HG03175 (cell line): ENCODE data around the gene ZNF74.

Experiments used
- ATAC-seq: cut with Tn5 transposase; IDR thresholded peaks from one replicate; pipeline ENCODE4 v1.9.1; 2021; ENCODE audit warnings: mild to moderate bottlenecking, moderate library complexity; ENCODE audit not compliant: unreplicated experiment

The ZNF74 gene

DNA sequence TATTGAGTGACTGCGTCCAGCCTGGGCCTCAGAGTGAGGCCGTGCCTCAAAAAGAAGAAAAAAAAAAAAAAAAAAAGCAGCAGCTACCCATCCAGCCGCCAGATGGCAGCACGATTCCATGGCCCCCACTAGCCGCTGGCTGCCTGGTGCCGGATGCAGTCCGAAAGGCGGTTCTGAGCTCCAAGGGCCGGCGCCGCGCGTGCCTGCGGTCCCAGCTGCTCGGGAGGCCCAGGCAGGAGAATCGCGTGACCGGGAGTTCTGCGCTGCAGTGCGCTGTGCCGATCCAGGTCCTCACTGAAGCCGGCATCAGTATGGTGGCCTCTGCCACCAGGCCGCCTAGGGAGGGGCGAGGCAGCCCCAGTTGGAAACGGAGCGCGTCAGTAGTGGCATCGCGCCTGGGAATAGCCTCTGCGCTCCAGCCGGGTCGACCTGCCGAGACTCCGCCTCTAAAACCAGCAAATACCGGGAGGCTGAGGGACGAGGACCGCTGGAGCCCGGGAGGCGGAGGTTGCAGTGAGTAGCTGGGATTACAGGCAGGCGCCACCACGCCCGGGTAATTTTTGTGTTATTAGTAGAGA lies 24.3 kb downstream of the ZNF74 start:
- ATAC-seq, result no peak

- ATAC-seq, result no peak
Measured at GRCh38 chr22:20419664-20419951, 25.7 kb downstream of the ZNF74 start.

DNA sequence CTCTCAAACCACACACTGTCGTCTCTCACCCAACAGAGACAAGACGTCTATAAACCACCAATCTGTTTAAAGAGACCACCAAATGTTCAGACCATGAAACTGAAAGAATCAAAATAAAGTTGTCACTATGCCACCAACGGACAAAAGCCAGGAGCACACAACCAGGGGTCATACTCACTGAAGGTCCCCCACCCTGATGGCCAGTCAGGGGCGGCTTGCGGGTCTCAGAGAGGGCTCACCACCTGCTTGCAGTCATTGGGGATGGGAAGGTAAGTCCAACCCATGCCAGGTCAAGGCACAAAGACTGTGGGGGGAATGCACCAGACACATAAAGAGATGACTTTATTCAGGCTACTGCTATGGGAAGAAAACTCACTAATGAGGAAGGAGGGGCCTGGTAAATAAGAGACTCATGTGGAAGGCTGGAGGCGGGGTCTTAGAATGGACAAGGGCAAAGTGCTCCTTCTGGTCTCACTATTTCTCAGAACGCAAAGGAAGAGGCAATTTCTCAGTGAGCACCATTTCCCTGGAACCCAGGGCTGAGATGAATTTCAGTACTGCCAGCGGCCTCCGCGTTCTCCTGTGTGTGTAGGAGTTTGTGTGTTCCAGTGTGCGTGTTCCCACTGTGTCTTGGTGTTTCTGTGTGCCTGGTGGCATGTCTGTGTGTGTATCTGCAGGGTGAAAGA lies 26.3 kb downstream of the ZNF74 start:
- no peak for ATAC-seq

GRCh38 chr22:20421507-20421874 lies 27.5 kb downstream of the ZNF74 start:
- ATAC-seq, result no peak

DNA sequence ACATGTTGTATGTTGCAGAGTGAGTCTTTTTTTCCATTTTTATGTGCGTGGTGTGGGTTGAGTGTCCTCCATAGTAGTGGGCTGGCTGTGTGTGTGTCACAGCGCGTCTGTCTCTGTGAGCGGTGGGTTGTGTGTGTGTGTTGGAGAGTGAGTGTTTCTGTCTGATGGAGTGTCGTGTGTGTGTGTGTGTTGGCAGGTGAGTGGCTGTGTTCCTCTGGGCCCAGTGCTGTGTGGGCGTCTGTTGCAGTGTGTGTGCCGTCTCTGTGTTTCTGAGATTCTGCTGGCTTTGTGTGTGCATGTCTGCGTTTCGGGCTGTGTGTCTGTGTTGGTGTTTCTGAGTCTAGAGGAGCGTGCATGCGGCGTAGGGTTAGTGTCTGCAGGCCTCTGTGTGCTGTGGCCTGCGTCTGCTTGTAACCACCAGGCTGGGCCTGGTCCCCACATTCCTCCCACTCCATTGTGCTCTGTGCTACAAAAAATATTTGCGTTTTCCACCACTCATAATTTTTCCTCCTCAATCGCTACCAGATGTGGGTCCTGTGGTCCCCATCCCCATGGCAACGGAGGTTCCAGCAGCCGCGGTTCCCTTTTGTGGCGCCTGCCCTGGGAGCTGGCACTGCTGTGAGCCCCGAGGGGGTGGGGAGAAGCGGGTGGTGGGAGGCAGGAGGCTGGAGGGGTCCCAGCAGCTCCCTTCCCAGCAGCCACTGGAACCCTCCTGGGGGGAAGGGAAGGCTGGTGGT lies 28.5 kb downstream of the ZNF74 start:
- no peak for ATAC-seq

DNA sequence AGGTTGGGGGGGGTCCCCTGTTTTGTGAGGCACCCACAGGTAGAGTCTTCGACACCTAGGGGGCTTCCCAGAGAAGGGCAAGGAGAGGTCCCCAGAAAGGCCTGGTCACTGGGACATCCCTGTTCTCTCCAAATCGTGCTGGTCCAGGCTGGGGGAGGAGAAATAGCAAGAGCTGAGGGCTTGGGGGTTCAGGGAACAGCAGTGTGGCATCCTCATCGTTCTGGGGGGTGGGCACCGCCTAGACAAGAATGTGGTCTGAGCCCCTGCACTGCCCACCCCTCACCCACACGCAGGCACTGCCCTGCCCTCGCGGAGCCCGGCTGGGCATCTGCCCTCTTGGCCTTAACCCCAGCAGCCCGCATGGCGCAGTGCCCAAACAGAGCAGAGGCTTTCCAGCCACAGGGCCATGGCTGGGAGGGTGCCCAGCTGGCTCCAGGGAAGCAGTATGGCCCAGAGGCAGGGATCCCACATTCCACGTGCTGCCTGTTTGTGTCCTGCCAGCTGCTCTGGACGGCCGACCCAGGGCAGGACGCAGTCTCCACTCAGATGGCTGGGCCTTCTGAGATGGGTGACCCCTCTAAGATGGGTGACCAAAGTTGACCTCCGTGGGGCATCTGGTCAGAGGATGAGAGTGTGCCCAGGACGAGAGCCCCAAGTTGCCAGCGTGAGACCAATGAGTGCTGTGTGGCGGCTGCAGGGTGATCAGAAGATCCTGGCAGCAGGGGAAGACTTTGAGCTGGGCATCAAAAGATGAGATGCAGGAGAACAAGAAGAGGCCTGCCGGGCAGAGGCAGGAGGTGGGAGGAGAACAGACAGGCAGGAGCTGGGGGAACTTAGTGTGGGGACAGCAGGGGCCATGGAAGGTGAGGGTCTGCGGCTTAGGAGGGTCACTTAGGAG lies 29.3 kb downstream of the ZNF74 start:
- no peak for ATAC-seq

- no peak for ATAC-seq
Measured at GRCh38 chr22:20423906-20424551, 30.1 kb downstream of the ZNF74 start.

DNA sequence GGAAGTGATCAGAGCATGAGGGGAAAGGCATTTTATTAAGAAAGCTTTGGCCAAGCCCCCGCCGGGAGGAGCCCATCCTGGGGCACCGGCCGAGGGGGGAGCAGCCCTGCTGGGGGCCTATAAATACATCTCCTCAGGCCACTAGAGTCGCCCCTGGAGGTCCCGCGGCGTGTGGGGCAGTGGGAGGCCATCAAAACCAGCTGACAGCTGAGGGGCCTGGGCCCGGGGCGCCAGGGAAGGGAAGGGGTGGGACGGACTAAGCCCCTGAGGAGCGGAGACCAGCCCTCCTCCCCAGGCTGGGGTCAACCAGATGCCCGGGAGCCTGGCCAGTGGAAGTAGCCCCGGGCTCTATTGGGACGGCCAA lies 30.6 kb downstream of the ZNF74 start:
- no peak for ATAC-seq

- no peak for ATAC-seq
Measured at GRCh38 chr22:20424932-20425565, 31.1 kb downstream of the ZNF74 start.

- ATAC-seq, result no peak
Measured at GRCh38 chr22:20425566-20426258, 31.8 kb downstream of the ZNF74 start.

- no peak for ATAC-seq
Measured at GRCh38 chr22:20426259-20426615, 32.3 kb downstream of the ZNF74 start.

DNA sequence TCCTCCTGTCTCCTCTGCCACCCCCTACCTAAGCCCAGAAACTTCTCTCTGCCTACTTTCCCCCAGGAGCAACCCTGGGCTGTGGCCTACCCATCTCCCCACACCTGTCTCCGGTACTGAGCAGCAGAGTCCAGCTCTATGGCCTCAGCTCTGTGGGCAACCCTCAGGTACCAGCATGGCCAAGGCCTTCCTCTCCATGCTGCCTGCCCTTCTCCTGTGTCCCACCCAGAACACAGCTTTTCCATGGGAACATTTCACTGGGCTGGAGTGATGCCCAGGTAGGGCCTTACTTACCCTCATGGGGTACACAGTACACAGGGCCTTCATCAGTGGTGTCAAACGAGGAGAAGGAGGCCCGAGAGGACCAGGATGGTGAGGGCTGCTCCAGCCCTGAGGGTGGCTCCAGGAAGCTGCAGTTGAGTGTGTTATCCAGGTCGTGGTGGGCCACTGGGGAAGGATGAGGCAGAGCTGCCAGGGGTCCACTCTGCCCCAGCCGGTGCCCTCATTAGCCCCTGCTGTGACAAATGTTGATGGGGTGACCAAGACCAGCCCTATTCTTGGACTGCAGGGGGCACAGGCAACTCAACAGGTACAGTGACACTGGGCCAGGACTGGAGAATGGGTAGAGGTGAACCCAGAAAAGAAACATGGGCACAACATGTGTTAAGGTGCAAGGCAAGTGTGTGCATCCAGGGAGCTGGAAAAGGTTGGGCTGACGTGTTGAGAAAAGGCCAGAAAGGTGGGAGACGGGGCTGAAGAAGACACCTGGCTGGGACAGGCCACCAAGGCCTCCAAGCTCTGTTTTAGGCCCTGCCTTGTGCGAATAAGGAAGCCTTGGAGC lies 33.4 kb downstream of the ZNF74 start:
- no peak for ATAC-seq

- ATAC-seq, result no peak
Measured at GRCh38 chr22:20427945-20428417, 34.0 kb downstream of the ZNF74 start.

GRCh38 chr22:20428496-20429253 lies 34.7 kb downstream of the ZNF74 start:
- ATAC-seq, result no peak

DNA sequence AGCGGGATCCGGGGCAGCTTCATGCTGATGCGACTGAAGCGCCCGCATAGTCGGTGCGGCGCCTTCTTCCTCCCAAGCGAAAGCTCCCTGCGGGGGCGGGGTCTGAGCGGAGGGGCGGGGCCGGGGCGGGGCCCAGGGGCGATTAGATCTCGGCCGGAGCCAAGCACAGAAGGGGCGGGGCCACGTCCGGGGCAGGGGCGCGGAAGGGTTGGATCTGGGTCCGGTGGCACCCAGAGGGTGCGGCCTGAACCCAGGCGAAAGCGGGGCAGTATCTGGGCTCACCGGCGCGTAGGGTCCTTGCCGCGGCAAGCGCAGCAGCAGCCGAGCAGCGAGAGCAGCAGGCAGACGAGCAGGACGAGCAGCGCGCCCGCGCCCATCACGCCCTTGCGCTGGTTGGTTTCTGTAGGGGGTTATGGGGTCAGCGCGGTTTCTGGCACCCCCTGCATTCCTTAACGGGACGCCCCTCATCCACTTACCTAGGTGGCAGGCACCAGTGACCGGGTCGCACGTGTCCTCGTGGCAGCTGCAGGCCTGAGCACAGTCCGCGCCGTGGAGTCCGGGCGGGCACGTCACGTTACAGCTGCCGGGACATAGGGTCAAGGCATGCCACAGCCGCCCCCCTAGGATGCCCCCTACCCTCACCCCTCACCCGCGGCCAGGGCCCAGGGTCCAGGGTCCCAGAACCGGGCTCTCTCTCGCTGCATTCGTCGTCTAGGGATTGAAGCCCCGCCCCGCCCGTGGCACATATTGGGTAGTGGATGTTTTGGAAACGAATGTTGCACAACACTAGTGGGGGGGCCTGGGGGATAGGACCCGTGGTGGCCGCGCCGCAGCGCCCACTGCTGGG lies 35.5 kb downstream of the ZNF74 start:
- ATAC-seq, result peak; percentile 60

- no peak for ATAC-seq
Measured at GRCh38 chr22:20430101-20430719, 36.3 kb downstream of the ZNF74 start.
